Cardiac septum (tissue), 1 donor: Measurements from ENCODE around the gene PRAMEF17. TPM values are rescaled to one million over a fixed set of nuclear protein-coding genes. Genes with fewer than 3 reads are reported as not detected.
"Not testable (repeated sequence)": the region's sequence is repeated elsewhere in the genome, so short reads cannot be mapped to it uniquely, and the experiment has no call there.

Experiments
- DNase-seq: peaks from one replicate; pipeline ENCODE4 v3.0.0-alpha.2; 2020; ENCODE audit warnings: low spot score
- intact Hi-C: fragments of 100-400 bp; cut with DNase I; formaldehyde crosslinking; loops from one replicate; pipeline ENCODE4 v1.14.0; 2022
- long read RNA-seq: library from polyadenylated mRNA; unstranded; transcript quantifications from one replicate; pipeline ENCODE4 v2.0.0, GENCODE V29; 2021
- total RNA-seq: library from RNA; stranded (reverse); fragmentation: NEBNext Ultra II Directional; extraction: Animal tissue kit (Norgen Biotek cat#: 25700); gene quantifications from one replicate; pipeline ENCODE4 v1.2.1, GENCODE V29; 2021
- donor health status: DM: no; HTN: no; CAD: no.

PRAMEF17 gene, protein sequence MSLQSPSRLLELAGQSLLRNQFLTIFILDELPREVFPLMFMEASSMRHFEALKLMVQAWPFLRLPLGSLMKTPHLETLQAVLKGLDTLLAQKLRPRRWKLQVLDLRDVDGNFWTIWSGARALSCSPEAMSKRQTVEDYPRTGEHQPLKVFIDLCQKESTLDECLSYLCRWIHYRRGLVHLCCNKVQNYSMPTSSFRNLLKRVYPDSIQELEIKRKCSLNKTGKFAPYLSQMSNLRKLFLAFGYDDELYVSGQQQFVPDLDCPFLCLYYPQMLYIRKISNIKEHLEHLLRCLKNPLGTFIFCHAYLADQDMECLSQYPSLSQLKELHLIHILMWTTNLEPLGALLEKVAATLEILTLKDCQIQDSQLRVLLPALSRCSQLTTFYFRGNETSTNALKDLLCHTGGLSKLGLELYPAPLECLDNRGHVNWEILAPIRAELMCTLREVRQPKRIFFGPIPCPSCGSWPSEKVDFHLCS
- not detected for total RNA-seq
- long read RNA-seq: 0 reads

DNA sequence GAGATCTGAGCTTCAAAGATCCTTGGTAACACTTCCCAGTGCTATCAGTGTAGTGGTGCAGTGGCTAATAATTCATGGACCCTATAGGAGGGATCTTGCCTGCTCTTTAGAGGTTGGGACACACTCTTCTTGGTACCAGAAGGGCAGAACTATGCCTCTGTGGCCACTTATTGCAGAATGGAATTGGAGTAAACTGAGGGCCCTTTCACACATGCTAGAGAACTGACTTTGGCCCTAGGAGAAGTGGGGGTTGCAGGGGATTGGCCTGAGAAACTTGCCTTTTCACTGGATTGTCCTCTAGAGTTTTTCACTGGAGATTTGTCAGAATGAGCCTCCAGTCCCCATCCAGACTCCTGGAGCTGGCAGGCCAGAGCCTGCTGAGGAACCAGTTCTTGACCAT, at the start of gene PRAMEF17:
PRAMEF17 (plus strand) TSS at position 301 of the 400 bp plus-strand sequence; CDS start at position 327, 26 bp downstream.
- DNase-seq, intact Hi-C loops: not testable (repeated sequence)

DNA sequence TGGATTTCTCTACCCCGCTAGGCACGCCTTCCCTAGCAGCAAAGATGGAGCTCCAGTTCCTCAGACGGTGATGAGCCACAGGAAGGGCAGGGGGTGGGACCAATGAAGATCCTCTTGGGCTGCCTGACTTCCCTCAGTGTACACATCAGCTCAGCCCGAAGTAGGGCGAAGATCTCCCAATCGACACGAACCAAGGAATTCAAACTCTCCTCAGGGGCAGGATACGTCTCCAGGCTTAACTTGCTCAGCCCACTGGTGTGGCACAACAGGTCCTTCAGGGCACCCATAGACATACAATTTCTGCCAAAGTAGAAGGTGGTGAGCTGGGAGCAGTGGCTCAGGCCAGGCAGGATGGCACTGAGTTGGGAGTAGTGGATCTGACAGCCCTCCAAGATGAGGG, 46.9 kb upstream of the PRAMEF17 start:
- DNase-seq, intact Hi-C loops: not testable (repeated sequence)

DNA sequence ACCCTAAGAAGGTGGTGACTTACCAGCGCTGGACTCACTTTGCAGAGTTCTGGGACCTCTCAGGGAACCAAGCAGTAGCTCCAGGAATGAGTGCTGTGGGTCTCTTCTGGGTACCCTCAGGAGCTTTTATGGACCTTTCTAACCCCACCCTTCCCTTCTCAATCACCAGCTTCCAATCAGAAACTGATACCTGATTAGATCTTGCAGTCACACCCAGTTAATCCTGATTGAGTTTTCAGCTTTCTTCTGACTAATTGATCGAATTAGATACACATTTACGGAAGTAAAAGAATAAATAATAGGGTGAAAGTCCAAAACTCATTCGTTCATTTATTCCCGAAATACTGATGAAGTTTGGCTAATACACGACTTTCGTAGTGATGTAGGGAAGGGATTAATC, 42.4 kb upstream of the PRAMEF17 start, which contains the start of gene PRAMEF14:
PRAMEF14 (minus strand) TSS at position 101 of the 400 bp plus-strand sequence. CDS start 1,820 bp downstream, outside the sequence.
- intact Hi-C loops, DNase-seq: not testable (repeated sequence)

DNA sequence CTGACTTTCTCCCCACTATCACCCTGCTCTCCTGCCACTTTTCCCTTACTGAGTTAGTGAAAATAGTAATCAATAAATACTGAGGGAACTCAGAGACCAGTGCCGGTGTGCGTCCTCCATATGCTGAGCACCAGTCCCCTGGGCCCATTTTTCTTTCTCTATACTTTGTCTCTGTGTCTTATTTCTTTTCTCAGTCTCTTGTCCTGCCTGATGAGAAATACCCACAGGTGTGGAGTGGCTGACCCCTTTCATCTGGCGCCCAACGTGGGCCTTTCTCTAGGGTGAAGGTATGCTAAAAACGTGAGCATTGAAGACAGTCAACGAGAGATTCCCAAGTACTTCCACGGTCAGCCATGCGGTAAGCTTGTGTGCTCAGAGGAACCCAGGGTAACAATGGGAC, 36.0 kb upstream of the PRAMEF17 start:
- intact Hi-C loops, DNase-seq: not testable (repeated sequence)

DNA sequence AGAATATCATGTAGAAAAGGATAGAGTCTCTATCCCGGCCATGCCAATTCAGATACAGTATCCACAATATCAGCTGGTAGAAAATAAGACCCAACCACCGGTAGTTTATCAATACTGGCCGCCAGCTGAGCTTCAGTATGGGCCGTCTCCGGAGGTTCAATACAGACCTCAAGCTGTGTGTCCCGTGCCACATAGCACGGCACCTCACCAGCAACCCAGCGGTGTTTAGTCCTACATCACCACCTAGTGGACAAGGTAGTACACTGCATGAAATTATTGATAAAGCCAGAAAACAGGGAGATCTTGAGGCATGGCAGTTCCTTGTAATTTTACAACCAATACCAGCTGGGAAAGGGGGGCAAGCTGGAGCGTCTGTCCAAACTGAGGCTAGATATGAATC, 35.0 kb upstream of the PRAMEF17 start:
- DNase-seq, intact Hi-C loops: not testable (repeated sequence)

DNA sequence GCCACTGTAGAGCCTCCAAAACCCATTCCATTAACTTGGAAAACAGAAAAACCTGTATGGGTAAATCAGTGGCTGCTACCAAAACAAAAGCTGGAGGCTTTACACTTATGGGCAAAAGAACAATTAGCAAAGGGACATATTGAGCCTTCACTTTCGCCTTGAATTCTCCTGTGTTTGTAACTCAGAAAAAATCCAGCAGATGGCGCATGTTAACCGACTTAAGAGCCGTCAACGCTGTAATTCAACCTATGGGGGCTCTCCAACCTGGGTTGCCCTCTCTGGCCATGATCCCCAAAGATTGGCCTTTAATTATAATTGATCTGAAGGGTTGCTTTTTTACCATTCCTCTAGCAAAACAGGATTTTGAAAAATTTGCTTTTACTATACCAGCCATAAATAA, 32.7 kb upstream of the PRAMEF17 start:
- intact Hi-C loops, DNase-seq: not testable (repeated sequence)

DNA sequence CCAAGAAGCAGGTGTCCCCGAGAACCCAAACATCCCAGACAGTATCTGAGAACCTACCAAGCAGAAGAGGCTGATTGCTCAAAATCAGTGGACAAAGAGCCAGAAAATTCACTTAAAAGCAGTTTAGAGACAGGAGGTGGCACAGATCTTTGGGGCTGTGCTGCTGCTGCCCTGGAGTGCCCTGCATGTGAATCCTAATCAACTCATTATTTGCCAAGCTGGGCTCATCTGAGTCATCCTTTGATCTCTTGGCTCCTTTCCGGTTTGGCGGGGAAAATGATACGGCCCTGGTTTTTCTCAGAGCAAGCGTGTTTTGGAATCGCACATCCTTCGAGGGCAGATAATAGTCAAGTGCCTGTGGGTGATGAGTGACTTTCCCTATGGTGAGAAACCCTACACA, 27.1 kb upstream of the PRAMEF17 start:
- DNase-seq, intact Hi-C loops: not testable (repeated sequence)

DNA sequence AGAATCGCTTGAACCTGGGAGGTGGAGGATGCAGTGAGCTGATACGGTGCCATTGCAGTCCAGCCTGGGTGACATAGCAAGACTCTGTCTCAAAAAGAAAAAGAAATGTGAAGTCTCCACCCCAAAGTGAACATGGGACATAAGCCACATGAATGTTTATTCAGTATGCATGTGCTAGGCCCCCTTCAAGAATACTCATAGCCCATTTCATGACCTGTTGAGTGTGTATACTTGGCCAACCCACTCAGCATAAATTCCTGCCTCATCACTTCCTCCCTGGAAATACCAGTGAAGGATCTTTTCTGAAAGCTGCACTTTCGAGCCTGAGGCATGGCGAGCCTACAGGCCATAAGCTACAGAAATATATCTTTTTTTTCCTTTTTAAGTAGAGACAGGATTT, 24.5 kb upstream of the PRAMEF17 start:
- DNase-seq, intact Hi-C loops: not testable (repeated sequence)

DNA sequence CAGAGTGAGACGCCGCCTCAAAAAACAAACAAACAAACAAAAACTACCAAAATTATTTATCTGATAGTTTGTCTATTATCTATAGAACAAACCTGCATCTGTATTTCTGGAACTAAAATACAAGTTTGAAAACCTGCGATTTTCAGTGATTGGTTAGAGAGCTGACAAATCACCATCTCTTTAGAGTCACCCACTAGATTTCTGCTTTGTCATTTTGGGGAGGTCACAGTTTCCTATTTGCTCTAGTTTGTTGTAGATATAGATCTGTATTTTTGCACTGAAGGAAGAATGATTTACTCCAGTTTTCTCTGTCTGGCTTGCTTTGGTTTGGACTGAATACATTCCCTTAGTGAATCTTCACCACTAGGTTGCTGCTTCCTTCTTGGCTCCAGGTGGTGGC, 22.9 kb upstream of the PRAMEF17 start:
- DNase-seq, intact Hi-C loops: not testable (repeated sequence)

DNA sequence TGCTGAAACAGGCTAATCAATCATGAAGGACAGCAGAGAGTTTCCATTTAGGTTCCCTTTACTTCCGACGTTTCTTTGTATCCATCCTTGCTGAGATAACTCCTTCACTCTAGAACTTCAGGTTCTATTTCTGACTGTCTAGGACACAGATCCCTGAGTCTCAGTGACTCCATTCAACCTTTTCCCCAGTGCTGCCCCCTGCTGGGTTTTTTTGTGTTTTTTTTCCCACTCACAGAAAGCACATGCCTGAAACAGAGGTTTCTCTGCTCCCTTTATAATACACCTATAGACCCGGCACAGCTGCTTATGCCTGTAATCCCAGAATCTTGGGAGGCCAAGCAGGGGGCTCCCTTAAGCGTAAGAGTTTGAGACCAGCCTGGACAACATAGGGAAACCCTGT, 20.9 kb upstream of the PRAMEF17 start:
- DNase-seq, intact Hi-C loops: not testable (repeated sequence)

DNA sequence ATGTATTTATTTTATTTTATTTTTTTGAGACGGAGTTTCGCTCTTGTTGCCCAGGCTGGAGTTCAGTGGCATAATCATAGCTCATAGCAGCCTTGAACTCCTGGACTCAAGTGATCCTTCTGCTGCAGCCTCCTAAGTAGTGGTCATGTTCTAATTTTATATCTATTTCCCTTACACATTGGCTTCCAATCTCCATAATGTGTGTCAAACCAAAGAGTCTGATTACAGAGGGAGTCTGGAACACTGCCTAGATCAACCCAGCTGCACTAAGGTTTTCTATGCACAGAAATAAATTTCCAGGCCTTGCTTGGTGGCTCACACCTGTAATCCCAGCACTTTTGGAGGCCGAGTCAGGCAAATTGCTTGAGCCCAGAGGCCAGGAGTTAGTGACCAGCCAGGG, 10.4 kb upstream of the PRAMEF17 start:
- intact Hi-C loops, DNase-seq: not testable (repeated sequence)

DNA sequence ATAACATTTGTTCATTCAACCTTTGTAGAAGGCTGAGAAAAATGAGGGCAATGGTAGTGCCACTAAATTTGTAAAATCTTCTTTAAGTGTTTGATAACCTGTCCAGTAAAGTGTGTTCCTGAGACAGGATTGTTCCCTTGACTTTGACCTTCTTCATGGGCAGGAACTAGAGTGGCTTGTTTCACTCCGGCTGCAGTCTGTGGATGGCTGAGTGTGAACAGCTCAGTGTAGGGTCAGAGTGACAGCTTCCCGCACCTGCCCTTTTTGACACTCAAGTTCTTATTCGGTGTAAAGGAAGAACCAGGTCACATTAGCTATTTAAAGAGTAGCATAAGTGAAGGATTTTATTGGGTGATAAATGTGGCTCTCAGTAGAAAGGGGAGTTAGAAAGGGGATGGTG, 9.1 kb upstream of the PRAMEF17 start:
- intact Hi-C loops, DNase-seq: not testable (repeated sequence)

DNA sequence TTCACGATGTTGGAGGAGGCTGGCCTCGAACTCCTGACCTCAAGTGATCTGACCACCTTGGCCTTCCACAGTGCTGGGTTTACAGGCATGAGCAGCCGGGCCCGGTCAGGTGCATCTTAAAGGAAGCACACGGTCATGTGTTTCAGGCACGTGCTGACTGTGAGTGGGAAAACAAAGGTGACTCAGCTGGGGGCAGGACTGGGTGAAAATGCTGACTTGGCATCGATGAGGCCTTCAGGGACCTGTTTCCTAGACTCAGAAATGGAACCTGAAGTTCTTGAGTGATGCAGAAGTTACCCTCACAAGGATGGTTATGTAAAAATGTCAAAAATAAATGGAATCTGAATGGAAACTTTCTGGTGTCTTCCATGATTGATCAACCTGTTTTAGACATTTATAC, 3.6 kb downstream of the PRAMEF17 start:
- intact Hi-C loops, DNase-seq: not testable (repeated sequence)

DNA sequence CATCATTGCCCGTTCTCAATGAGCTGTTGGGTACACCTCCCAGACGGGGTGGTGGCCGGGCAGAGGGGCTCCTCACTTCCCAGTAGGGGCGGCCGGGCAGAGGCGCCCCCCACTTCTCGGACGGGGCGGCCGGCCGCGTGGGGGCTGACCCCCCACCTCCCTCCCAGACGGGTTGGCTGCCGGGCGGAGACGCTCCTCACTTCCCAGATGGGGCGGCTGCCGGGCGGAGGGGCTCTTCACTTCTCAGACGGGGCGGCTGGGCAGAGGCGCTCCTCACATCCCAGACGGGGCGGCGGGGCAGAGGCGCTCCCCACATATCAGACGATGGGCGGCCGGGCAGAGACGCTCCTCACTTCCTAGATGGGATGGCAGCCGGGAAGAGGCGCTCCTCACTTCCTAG, 5.3 kb downstream of the PRAMEF17 start:
- DNase-seq, intact Hi-C loops: not testable (repeated sequence)

DNA sequence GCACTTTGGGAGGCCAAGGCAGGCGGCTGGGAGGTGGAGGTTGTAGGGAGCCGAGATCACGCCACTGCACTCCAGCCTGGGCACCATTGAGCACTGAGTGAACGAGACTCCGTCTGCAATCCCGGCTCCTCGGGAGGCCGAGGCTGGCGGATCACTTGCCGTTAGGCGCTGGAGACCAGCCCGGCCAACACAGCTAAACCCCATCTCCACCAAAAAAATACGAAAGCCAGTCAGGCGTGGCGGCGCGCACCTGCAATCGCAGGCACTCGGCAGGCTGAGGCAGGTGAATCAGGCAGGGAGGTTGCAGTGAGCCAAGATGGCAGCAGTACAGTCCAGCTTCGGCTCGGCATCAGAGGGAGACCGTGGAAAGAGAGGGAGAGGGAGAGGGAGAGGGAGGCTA, 5.9 kb downstream of the PRAMEF17 start:
- intact Hi-C loops, DNase-seq: not testable (repeated sequence)

DNA sequence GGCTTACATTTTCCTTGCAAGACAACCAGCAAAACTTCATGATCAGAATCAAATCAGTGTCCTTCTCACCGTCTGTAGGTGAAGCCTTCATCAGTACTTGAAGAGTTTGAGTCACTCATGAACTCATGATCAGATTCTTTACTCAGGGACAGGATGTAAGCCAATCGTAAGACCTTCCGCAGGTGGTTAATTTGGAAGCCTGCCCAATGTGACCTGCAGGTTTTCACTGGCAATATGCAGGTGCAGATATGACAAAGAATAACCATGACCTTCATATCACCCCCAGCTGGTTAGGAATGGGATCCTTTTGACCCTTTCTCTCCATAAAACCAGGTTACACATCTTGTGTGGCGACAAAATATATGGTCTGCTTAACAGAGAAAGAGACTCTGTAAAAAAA, 18.4 kb downstream of the PRAMEF17 start:
- intact Hi-C loops: no loop called here

DNA sequence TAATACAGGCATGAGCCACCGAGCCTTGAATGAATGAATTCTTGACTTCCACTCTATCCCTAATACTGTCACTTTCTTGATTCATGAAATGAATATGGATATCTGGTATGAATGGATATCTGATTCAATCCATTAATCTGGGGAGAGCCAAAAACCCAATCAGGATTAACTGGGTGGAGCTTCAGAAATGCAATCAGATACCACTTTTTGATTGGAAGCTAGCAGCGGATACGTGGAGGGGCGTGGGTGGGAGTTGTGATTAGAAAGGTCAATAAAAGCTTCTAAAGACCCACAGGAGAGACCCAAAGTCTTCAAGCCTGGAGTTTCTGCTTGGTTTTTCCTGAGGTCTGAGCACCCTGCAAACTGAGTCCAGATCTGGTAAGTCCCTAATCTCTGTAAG, 20.7 kb downstream of the PRAMEF17 start, which contains the start of gene PRAMEF20:
PRAMEF20 (plus strand) TSS at position 301 of the 400 bp plus-strand sequence. CDS start 5,905 bp downstream, outside the sequence.
- DNase-seq, intact Hi-C loops: not testable (repeated sequence)

More for the DNA sequence above, 18.4 kb downstream of the PRAMEF17 start:
- DNase-seq: no peak

DNA sequence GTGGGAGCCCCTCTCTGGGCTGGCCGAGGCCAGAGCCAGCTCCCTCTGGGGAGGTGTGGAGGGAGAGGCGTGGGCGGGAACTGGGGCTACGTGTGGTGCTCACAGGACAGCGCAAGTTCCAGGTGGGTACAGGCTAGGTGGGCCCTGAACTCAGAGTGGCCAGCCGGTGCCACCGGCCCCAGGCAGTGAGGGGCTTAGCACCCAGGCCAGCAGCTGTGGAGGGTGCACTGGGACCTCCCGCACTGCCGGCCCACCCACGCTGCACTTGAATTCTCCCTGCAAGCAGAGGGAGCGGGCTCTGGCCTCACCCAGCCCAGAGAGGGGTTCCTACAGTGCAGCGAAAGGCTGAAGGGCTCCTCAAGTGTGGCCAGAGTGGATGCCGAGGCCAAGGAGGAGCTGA, 41.1 kb downstream of the PRAMEF17 start:
- intact Hi-C loops: no loop called here

DNA sequence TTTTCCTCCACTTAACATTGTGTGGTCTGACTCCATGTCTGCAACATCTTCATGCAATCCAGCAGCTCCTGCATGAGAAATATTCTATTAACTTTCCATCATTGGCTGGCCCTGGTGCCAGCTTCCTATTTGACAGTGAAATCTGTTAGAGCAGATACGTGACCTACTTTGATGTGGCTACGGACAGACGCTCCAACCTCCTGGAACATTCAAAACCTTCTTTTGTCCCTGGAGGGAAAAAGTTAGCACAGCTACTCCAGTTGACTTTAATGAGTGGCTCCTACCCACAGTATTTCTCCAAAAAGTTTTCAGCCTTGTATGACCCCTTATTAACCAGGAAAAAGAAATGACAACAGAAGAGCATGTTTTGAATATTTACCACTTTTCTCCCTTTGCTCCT, 42.8 kb downstream of the PRAMEF17 start:
- no peak for DNase-seq
- intact Hi-C loops: no loop called here

More for the DNA sequence above, 41.1 kb downstream of the PRAMEF17 start:
- DNase-seq: no peak

DNA sequence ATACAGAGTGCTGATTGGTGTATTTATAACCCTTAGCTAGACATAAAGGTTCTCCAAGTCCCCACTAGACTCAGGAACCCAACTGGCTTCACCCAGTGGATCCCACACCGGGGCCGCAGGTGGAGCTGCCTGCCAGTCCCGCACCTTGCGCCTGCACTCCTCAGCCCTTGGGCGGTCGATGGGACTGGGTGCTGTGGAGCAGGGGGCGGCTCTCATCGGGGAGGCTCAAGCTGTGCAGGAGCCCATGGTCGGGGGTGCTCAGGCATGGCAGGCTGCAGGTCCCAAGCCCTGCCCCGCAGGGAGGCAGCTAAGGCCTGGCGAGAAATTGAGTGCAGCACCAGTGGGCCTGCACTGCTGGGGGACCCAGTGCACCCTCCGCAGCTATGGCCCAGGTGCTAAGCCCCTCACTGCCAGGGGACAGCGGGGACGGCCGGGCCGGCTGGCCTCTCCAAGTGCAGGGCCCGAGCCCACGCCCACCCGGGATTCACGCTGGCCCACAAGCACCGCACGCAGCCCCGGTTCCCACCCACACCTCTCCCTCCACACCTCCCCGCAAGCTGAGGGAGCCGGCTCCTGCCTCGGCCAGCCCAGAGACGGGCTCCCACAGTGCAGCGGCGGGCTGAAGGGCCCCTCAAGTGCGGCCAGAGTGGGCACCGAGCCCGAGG, 44.4 kb downstream of the PRAMEF17 start:
- intact Hi-C loops, DNase-seq: not testable (repeated sequence)
